ENCODE measurements around the gene TRIM23. TPM values are rescaled to one million over a fixed set of nuclear protein-coding genes. Genes with fewer than 3 reads are reported as not detected.

TRIM23 gene
- total RNA-seq (21.0 and 26.1 TPM in 2 replicates), polyA plus RNA-seq (3.1 and 5.8 TPM in 2 replicates), polyA minus RNA-seq (14.9 and 15.0 TPM in 2 replicates)
- 21.6 TPM for total RNA-seq (2013)

GRCh38 chr5:65624025-65624570 is at the start of gene TRIM23:
Gene TRIM23, minus strand, starts transcription at chr5:65624333. Its CDS starts 59 bp downstream, at chr5:65624274.
- CTCF ChIA-PET, result interaction anchor here (1.4 kb wide), 1 partner anchor 61 kb away, joined by 7 read pairs; the partner anchor contains the start of genes CENPK and PPWD1
- Histone ChIP-seq H3K9me3 (ENCODE audit: control extremely low read depth in 1 of 3, control insufficient read depth in 2 of 3, insufficient read depth in 1 of 3, low read length in 2 of 3) (no peaks in the 10 kb centered on the region), H3K4me1 (ENCODE audit: control insufficient read depth in 2 of 2, insufficient read depth in 2 of 2, low read length in 2 of 2) (peaks cover 16 to 21% of the 10 kb centered on the region in 2 donors), H3K4me3 (ENCODE audit: control extremely low read depth in 1 of 5, extremely low read depth in 1 of 5, insufficient read depth in 1 of 5, low read depth in 2 of 5, low read length in 4 of 5) (peak within 1 kb of the TSS; percentile 88 to 99 (median 88)), H4K20me1 (ENCODE audit: control insufficient read depth, insufficient read depth, low read length, poor library complexity, severe bottlenecking) (peaks cover 4% of the 10 kb centered on the region), H3K36me3 (replicated peaks in 1 of 2; ENCODE audit: control extremely low read depth in 1 of 2, control insufficient read depth in 1 of 2, extremely low read depth in 1 of 2, insufficient read depth in 2 of 2, low read length in 1 of 2) (no peaks in the 10 kb centered on the region), H2AFZ (ENCODE audit: insufficient read depth, low read depth, low read length, poor library complexity, severe bottlenecking) (peak within 1 kb of the TSS; percentile 96), H3K27me3 (replicated peaks in 1 of 4; ENCODE audit: control extremely low read depth in 1 of 4, control insufficient read depth in 3 of 4, insufficient read depth in 4 of 4, low read length in 3 of 4) (no peaks in the 10 kb centered on the region), H3K79me2 (ENCODE audit: control insufficient read depth, insufficient read depth, low read length) (peaks cover 80% of the 10 kb centered on the region), H3K27ac (ENCODE audit: low read length in 2 of 2) (peak within 1 kb of the TSS; percentile 73 to 84), H3K9ac (ENCODE audit: low read length) (peak within 1 kb of the TSS; percentile 92), H3K4me2 (replicated peaks; ENCODE audit: low read depth, low read length, poor library complexity, severe bottlenecking) (peak within 1 kb of the TSS; percentile 78)
- DNase-seq (no peak), ATAC-seq (ENCODE audit: low read depth) (peak; percentile 93)
- WGBS (ENCODE audit: insufficient coverage), result under 1% methylated on average over 29 of the region's 32 CpGs
- TF ChIP-seq CTCF (IDR thresholded peaks at IDR 0.05), result peak; percentile 32
- TF ChIP-seq EZH2 (IDR thresholded peaks at IDR 0.05; ENCODE audit: borderline replicate concordance, insufficient read depth, low read depth, low read length, poor library complexity, severe bottlenecking), result no peak
- POLR2A ChIA-PET, result interaction anchor here (0.8 to 1.1 kb wide), 3 partner anchors 61 to 520 kb away, joined by 3 to 9 read pairs (median 8); partner anchors contain the start of genes CENPK, ERBIN, PPWD1 and SREK1
- peak within 1 kb of the TSS; percentile 99 for H3K4me3 Mint-ChIP-seq
- H3K9me3 Mint-ChIP-seq (ENCODE audit: insufficient read depth), result no peaks in the 10 kb centered on the region
- intact Hi-C loops (cut with micrococcal nuclease), result loop anchor here (1.0 to 5.0 kb wide), 6 partner anchors 61 to 856 kb away; partner anchors contain the start of genes ADAMTS6, CENPK, CWC27 and ERBIN
- H3K4me1 Mint-ChIP-seq, result peaks cover 41% of the 10 kb centered on the region
- no peaks in the 10 kb centered on the region for H3K27me3 Mint-ChIP-seq
- peak within 1 kb of the TSS; percentile 98 for H3K27ac Mint-ChIP-seq

- no peak overlapping the region for H3K4me3 Mint-ChIP-seq
- CTCF ChIA-PET, result no interaction called here
Observed at GRCh38 chr5:65672796-65673195, 48.7 kb upstream of the TRIM23 start.

More at GRCh38 chr5:65672796-65673195, 48.7 kb upstream of the TRIM23 start:
- H2AFZ ChIP-seq (ENCODE audit: insufficient read depth, low read depth, low read length, poor library complexity, severe bottlenecking), result no peak overlapping the region
- H3K9ac ChIP-seq (ENCODE audit: low read length), result no peak overlapping the region
- no peaks in the 10 kb centered on the region for H4K20me1 ChIP-seq (ENCODE audit: control insufficient read depth, insufficient read depth, low read length, poor library complexity, severe bottlenecking)
- H3K27me3 ChIP-seq (replicated peaks in 1 of 4; ENCODE audit: control extremely low read depth in 1 of 4, control insufficient read depth in 3 of 4, insufficient read depth in 4 of 4, low read length in 3 of 4), result no peaks in the 10 kb centered on the region
- DNase-seq (no peak), ATAC-seq (ENCODE audit: low read depth) (no peak)
- no peaks in the 10 kb centered on the region for H3K4me1 ChIP-seq (ENCODE audit: control insufficient read depth in 2 of 2, insufficient read depth in 2 of 2, low read length in 2 of 2)
- WGBS (ENCODE audit: insufficient coverage), result no CpG with 5 or more reads among the region's 1 CpG
- POLR2A ChIA-PET, result no interaction called here
- no peak overlapping the region for H3K27ac ChIP-seq (ENCODE audit: low read length in 2 of 2)
- H3K36me3 ChIP-seq (replicated peaks in 1 of 2; ENCODE audit: control extremely low read depth in 1 of 2, control insufficient read depth in 1 of 2, extremely low read depth in 1 of 2, insufficient read depth in 2 of 2, low read length in 1 of 2), result peaks cover 17 to 35% of the 10 kb centered on the region in 2 experiments
- no peaks in the 10 kb centered on the region for H3K27me3 Mint-ChIP-seq
- H3K9me3 ChIP-seq (ENCODE audit: control extremely low read depth in 1 of 3, control insufficient read depth in 2 of 3, insufficient read depth in 1 of 3, low read length in 2 of 3), result no peaks in the 10 kb centered on the region
- H3K4me3 ChIP-seq (ENCODE audit: control extremely low read depth in 1 of 5, extremely low read depth in 1 of 5, insufficient read depth in 1 of 5, low read depth in 2 of 5, low read length in 4 of 5), result no peak overlapping the region
- no peaks in the 10 kb centered on the region for H3K9me3 Mint-ChIP-seq (ENCODE audit: insufficient read depth)
- TF ChIP-seq EZH2 (IDR thresholded peaks at IDR 0.05; ENCODE audit: borderline replicate concordance, insufficient read depth, low read depth, low read length, poor library complexity, severe bottlenecking) (no peak), CTCF (IDR thresholded peaks at IDR 0.05) (no peak)
- intact Hi-C loops (cut with micrococcal nuclease), result no loop called here
- no peaks in the 10 kb centered on the region for H3K79me2 ChIP-seq (ENCODE audit: control insufficient read depth, insufficient read depth, low read length)
- H3K4me2 ChIP-seq (replicated peaks; ENCODE audit: low read depth, low read length, poor library complexity, severe bottlenecking), result no peak overlapping the region
- H3K4me1 Mint-ChIP-seq, result no peaks in the 10 kb centered on the region
- no peak overlapping the region for H3K27ac Mint-ChIP-seq

All from B cell (primary cell).